Upper lobe of left lung (tissue), 6 donors: ENCODE measurements around the gene UBAC2. TPM values are rescaled to one million over a fixed set of nuclear protein-coding genes. Genes with fewer than 3 reads are reported as not detected.

ENCODE experiments used
- ATAC-seq, 2 donors: fragments of 200-7000 bp; cut with Tn5 transposase; one replicate each; pipeline ENCODE4 v1.9.1; 2022; ENCODE audit warnings: mild to moderate bottlenecking in 2 of 2, moderate library complexity in 2 of 2; ENCODE audit not compliant: low FRiP score in 2 of 2
- DNase-seq, 2 donors: peaks; one replicate each; pipeline ENCODE4 v3.0.0-alpha.2; 2019 to 2020
- H3K27ac ChIP-seq, 4 donors: fragments of 200-600 bp; sonication (generic); one replicate each; pipeline ENCODE4 v1.5.1; 2016 to 2019
- H3K27me3 ChIP-seq, 4 donors: fragments of 200-600 bp; sonication (generic); one replicate each; pipeline ENCODE4 v1.5.1; 2017 to 2019
- H3K36me3 ChIP-seq, 4 donors: fragments of 200-600 bp; sonication (generic); one replicate each; pipeline ENCODE4 v1.5.1; 2016 to 2019
- H3K4me1 ChIP-seq, 4 donors: fragments of 200-600 bp; sonication (generic); one replicate each; pipeline ENCODE4 v1.5.1; 2018 to 2019
- H3K4me3 ChIP-seq, 4 donors: fragments of 200-600 bp; sonication (generic); one replicate each; pipeline ENCODE4 v1.5.1; 2017 to 2019; ENCODE audit warnings: mild to moderate bottlenecking in 2 of 4, moderate library complexity in 1 of 4
- H3K9me3 ChIP-seq, 4 donors: fragments of 200-600 bp; sonication (generic); one replicate each; pipeline ENCODE4 v1.5.1; 2018 to 2019
- EP300 ChIP-seq, 4 donors: sonication (generic); formaldehyde crosslinking; IDR thresholded peaks; one replicate each; pipeline ENCODE4 v1.5.1; 2017; ENCODE audit warnings: antibody characterized with exemption in 4 of 4, control low read depth in 2 of 4
- POLR2A ChIP-seq, 4 donors: fragments of 450-650 bp; IDR thresholded peaks; one replicate each; pipeline ENCODE4 v1.5.1; 2016 to 2017; ENCODE audit warnings: antibody characterized with exemption in 4 of 4, mild to moderate bottlenecking in 2 of 4
- POLR2AphosphoS5 ChIP-seq, 2 donors: sonication (generic); formaldehyde crosslinking; IDR thresholded peaks; one replicate each; pipeline ENCODE4 v1.5.1; 2017; ENCODE audit warnings: antibody characterized with exemption in 2 of 2
- WGBS, 2 donors: methylation state at CpG; one replicate each; pipeline ENCODE4 v1.1.5; 2017 to 2018; 5-methylcytosine and 5-hydroxymethylcytosine counted together
- total RNA-seq, 6 donors: library from RNA; depleted of rRNA in 4 of 6; stranded (reverse); fragments of >200 nt in 4 of 6; gene quantifications; one replicate each; pipeline versions ENCODE4 v1.1.0 to v1.2.1, GENCODE V29; 2016 to 2021
- TF ChIP-seq, protein P1 (sequence below), 6 experiments: fragments of 450-650 bp in 4 of 6; fragments of 200-600 bp in 2 of 6; sonication (generic) in 2 of 6; IDR thresholded peaks; one replicate each; pipeline ENCODE4 v1.5.1; 2016 to 2019; ENCODE audit warnings: antibody characterized with exemption in 6 of 6
- donor health status: DM: no; HTN: no; CAD: no; lungs with moderate emphysema.
- donor health status: DM: no; HTN: yes; CAD: no; lungs with severe emphysema.

The UBAC2 gene
- total RNA-seq, 6 donors from 2014 or later: 29.3 to 55.5 (median 47.7) TPM

DNA sequence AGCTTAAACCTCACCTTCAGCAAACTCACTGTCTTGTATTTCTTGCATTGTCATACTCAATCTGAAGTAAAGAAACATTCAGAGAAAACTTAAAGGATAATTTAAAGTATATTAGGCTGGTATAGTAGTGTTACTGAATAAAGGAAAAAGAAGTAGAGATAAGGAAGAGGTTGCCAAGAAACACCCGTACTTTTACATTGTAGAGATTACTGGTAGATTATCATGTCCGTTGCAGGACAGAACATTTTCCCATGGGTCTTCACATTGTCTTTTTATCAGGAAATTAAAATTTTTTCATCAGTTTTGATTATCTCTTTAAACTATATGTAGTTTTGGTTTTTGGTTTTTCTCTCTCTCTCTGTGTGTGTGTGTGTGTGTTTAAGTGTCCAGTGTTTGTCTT, 126.5 kb downstream of the UBAC2 start:
- Histone ChIP-seq H3K27ac (no peak overlapping the region), H3K9me3 (no peaks in the 10 kb centered on the region), H3K27me3 (no peaks in the 10 kb centered on the region), H3K36me3 (peaks cover 0 to 19% (median 0%) of the 10 kb centered on the region in 4 donors), H3K4me3 (no peak overlapping the region), H3K4me1 (peaks cover 2 to 11% (median 4%) of the 10 kb centered on the region in 4 donors)
- WGBS, 2 donors: 79 to 86% methylated on average over 2 of the region's 2 CpGs
- DNase-seq (no peak), ATAC-seq (no peak)
- TF ChIP-seq EP300 (IDR thresholded peaks at IDR 0.05) (no peak), POLR2A (IDR thresholded peaks at IDR 0.05) (no peak), POLR2AphosphoS5 (IDR thresholded peaks at IDR 0.05) (no peak)
- TF ChIP-seq, protein P1, sequence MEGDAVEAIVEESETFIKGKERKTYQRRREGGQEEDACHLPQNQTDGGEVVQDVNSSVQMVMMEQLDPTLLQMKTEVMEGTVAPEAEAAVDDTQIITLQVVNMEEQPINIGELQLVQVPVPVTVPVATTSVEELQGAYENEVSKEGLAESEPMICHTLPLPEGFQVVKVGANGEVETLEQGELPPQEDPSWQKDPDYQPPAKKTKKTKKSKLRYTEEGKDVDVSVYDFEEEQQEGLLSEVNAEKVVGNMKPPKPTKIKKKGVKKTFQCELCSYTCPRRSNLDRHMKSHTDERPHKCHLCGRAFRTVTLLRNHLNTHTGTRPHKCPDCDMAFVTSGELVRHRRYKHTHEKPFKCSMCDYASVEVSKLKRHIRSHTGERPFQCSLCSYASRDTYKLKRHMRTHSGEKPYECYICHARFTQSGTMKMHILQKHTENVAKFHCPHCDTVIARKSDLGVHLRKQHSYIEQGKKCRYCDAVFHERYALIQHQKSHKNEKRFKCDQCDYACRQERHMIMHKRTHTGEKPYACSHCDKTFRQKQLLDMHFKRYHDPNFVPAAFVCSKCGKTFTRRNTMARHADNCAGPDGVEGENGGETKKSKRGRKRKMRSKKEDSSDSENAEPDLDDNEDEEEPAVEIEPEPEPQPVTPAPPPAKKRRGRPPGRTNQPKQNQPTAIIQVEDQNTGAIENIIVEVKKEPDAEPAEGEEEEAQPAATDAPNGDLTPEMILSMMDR (IDR thresholded peaks at IDR 0.05): no peak

DNA sequence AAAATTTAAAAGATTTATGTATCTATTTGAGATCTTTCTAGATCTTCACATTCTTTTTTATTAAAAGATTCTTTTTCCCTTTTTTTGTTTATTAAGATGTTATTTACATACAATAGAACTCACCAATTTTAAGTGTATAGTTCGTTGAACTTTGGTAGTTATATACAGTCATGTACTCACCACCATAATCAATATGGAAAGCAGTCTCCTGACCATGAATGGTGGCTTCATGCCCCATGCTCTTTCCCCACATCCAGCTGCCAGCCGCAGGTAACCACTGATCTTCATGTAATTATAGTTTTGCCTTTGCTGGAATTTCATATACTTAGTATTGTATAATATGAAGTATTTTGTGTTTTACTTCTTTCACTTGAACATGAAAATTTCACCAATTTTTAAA, 127.1 kb downstream of the UBAC2 start:
- Histone ChIP-seq H3K9me3 (no peaks in the 10 kb centered on the region), H3K36me3 (peaks cover 0 to 19% (median 0%) of the 10 kb centered on the region in 4 donors), H3K27ac (no peak overlapping the region), H3K27me3 (no peaks in the 10 kb centered on the region), H3K4me1 (peaks cover 0 to 5% (median 4%) of the 10 kb centered on the region in 4 donors), H3K4me3 (no peak overlapping the region)
- 97 to 99% methylated on average over 2 of the region's 2 CpGs for WGBS, 2 donors
- no peak for DNase-seq
- ATAC-seq: no peak
- TF ChIP-seq POLR2AphosphoS5 (IDR thresholded peaks at IDR 0.05) (no peak), EP300 (IDR thresholded peaks at IDR 0.05) (no peak), POLR2A (IDR thresholded peaks at IDR 0.05) (no peak)
- TF ChIP-seq, protein P1 (IDR thresholded peaks at IDR 0.05): no peak

DNA sequence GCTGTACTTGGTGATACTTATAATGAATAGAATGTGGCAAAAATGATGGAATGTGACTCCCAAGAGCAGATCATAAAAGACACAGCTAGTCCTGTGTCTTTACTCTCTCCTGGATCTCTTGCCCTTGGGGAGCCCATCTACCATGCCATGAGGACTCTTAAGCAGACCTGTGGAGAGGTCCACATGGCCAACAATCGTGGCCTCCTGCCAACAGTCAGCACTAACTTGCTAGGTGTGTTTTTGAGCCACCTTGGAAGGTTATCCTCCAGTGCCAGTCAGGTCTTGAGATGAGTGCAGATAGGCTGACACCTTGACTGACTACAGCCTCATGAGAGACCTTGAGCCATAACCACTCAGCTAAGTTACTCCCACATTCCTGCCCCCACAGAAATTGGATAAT, 128.8 kb downstream of the UBAC2 start:
- DNase-seq: no peak
- Histone ChIP-seq H3K36me3 (peaks cover 0 to 22% (median 0%) of the 10 kb centered on the region in 4 donors), H3K27me3 (no peaks in the 10 kb centered on the region), H3K4me3 (no peak overlapping the region), H3K9me3 (no peaks in the 10 kb centered on the region), H3K27ac (no peak overlapping the region), H3K4me1 (peaks cover 0 to 8% (median 0%) of the 10 kb centered on the region in 4 donors)
- ATAC-seq: no peak
- 67 to 82% methylated on average over 1 of the region's 1 CpG for WGBS, 2 donors
- TF ChIP-seq POLR2AphosphoS5 (IDR thresholded peaks at IDR 0.05) (no peak), POLR2A (IDR thresholded peaks at IDR 0.05) (no peak), EP300 (IDR thresholded peaks at IDR 0.05) (no peak)
- TF ChIP-seq, protein P1 (IDR thresholded peaks at IDR 0.05): no peak

DNA sequence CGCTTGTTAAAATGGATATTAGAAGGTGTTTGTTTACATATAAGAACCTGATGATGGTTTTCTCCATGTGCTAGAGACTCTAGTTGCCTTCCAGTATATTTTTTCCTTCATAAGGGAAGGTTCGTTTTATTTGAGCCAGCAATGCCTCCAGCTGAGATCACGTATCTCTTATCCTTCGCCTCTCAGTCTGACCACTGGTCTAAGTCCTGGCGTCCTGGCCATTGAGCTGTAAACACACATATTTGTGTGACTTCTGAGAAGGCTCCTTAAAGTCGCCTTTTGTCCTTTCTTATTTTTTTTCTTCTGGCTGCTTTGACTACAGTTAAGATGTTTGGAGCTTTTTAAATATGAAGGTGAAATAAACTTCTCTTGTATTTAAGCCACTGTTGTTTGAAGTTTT, 130.3 kb downstream of the UBAC2 start:
- no peaks in the 10 kb centered on the region for H3K27me3 ChIP-seq
- no peaks in the 10 kb centered on the region for H3K9me3 ChIP-seq
- no peak for DNase-seq
- 63 to 68% methylated on average over 6 of the region's 6 CpGs for WGBS, 2 donors
- TF ChIP-seq POLR2A (IDR thresholded peaks at IDR 0.05) (no peak), EP300 (IDR thresholded peaks at IDR 0.05) (no peak), POLR2AphosphoS5 (IDR thresholded peaks at IDR 0.05) (no peak)
- TF ChIP-seq, protein P1 (IDR thresholded peaks at IDR 0.05): no peak
- H3K27ac ChIP-seq: no peak overlapping the region
- ATAC-seq: no peak
- peaks cover 0 to 8% (median 0%) of the 10 kb centered on the region in 4 donors for H3K4me1 ChIP-seq
- peaks cover 0 to 16% (median 0%) of the 10 kb centered on the region in 4 donors for H3K36me3 ChIP-seq
- H3K4me3 ChIP-seq: no peak overlapping the region

DNA sequence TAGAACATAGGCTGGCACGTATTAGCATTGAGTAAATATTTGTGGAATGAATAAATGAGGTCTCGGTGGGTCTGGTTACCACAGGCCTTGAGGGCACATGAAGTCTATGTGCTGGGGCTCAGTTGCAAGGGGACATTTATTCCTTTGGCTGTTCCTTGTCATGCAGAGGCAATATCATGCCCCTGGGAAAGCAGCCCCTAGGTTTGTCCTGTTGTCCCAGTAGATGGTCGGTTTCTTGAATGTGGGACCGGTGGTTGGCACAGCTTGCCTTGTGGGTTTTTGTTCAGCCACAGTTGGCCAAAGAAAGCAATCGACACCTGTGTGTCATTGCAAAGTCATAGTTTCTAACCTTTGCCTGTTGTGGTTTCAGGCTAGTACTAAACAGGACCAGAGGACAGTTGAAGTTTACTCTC, 131.2 kb downstream of the UBAC2 start:
- Histone ChIP-seq H3K4me1 (peaks cover 0 to 8% (median 0%) of the 10 kb centered on the region in 4 donors), H3K4me3 (no peak overlapping the region), H3K27me3 (no peaks in the 10 kb centered on the region), H3K9me3 (no peaks in the 10 kb centered on the region), H3K27ac (no peak overlapping the region), H3K36me3 (peaks cover 0 to 18% (median 0%) of the 10 kb centered on the region in 4 donors)
- TF ChIP-seq POLR2A (IDR thresholded peaks at IDR 0.05) (no peak), POLR2AphosphoS5 (IDR thresholded peaks at IDR 0.05) (no peak), EP300 (IDR thresholded peaks at IDR 0.05) (no peak)
- TF ChIP-seq, protein P1 (IDR thresholded peaks at IDR 0.05): no peak
- WGBS, 2 donors: 71 to 89% methylated on average over 5 of the region's 5 CpGs
- DNase-seq: no peak
- no peak for ATAC-seq
